Right lobe of liver (tissue), 6 donors: ENCODE results near the gene BMP4. TPM values are rescaled to one million over a fixed set of nuclear protein-coding genes. Genes with fewer than 3 reads are reported as not detected.
A peak's percentile ranks its signal among the peaks of the same experiment; 100 is the strongest.

Experiments
- ATAC-seq, 4 donors: fragments of 200-7000 bp; cut with Tn5 transposase; one replicate each; pipeline ENCODE4 v1.9.1; 2020; ENCODE audit warnings: mild to moderate bottlenecking in 4 of 4, moderate library complexity in 4 of 4
- DNase-seq, 3 donors: peaks; one replicate each; pipeline ENCODE4 v3.0.0-alpha.2; 2020
- H3K27ac ChIP-seq, 3 donors: fragments of 200-600 bp; one replicate each; pipeline ENCODE4 v1.8.0; 2022
- H3K27me3 ChIP-seq, 2 donors: fragments of 200-600 bp; one replicate each; pipeline ENCODE4 v1.8.0; 2022
- H3K36me3 ChIP-seq, 4 donors: fragments of 200-600 bp; sonication (generic) in 1 of 4; one replicate each; pipeline versions ENCODE4 v1.5.1 to v1.8.0; 2017 to 2022; ENCODE audit warnings: control low read depth in 1 of 4
- H3K4me1 ChIP-seq, 4 donors: fragments of 200-600 bp; sonication (generic) in 1 of 4; one replicate each; pipeline versions ENCODE4 v1.5.1 to v1.8.0; 2017 to 2022; ENCODE audit warnings: control low read depth in 1 of 4
- H3K4me3 ChIP-seq, 3 donors: fragments of 200-600 bp; one replicate each; pipeline ENCODE4 v1.8.0; 2022
- H3K9me3 ChIP-seq, 4 donors: fragments of 200-600 bp; sonication (generic) in 1 of 4; one replicate each; pipeline versions ENCODE4 v1.5.1 to v1.8.0; 2017 to 2022; ENCODE audit warnings: control low read depth in 1 of 4
- POLR2A ChIP-seq: fragments of 450-650 bp; IDR thresholded peaks from one replicate; pipeline ENCODE4 v1.6.1; 2017; ENCODE audit warnings: antibody characterized with exemption, mild to moderate bottlenecking
- WGBS: methylation state at CpG from one replicate; pipeline ENCODE4 v1.1.6; 2018; ENCODE audit warnings: low coverage, low lambda C conversion rate; ENCODE audit not compliant: insufficient coverage; ENCODE audit errors: missing lambda C conversion rate; 5-methylcytosine and 5-hydroxymethylcytosine counted together
- intact Hi-C, 2 donors: fragments of 100-400 bp; cut with DNase I; formaldehyde crosslinking; loops; one replicate each; pipeline versions ENCODE4 v1.11.2 to v1.14.1; 2022
- total RNA-seq, 6 experiments: library from RNA; depleted of rRNA in 2 of 6; stranded (reverse); fragments of >200 nt in 2 of 6; fragmentation: NEBNext Ultra II Directional in 3 of 6; extraction: Animal tissue kit (Norgen Biotek cat#: 25700) in 3 of 6; gene quantifications; one replicate each; pipeline versions ENCODE4 v1.1.0 to v1.2.4, GENCODE V29; 2016 to 2023
- TF ChIP-seq, protein P1 (sequence below), 4 donors: fragments of 200-600 bp in 3 of 4; fragments of 450-650 bp in 1 of 4; IDR thresholded peaks; one replicate each; pipeline versions ENCODE4 v1.5.1 to v1.8.0; 2016 to 2022; ENCODE audit warnings: antibody characterized with exemption in 4 of 4, mild to moderate bottlenecking in 2 of 4
- donor health status: DM: no; HTN: yes; CAD: no.
- donor health status: DM: no; HTN: no; CAD: no.
- donor health status: DM: no; HTN: no; CAD: no.
- donor health status: DM: no; HTN: yes; CAD: no.
- donor health status: DM: no; HTN: yes; CAD: no.

The BMP4 gene
- total RNA-seq, 6 experiments from 2014 or later: 1.8 to 3.1 (median 2.4) TPM

GRCh38 chr14:53915364-53916014, 41.1 kb downstream of the BMP4 start:
- H3K9me3 ChIP-seq: no peaks in the 10 kb centered on the region
- DNase-seq: no peak
- peak in 1 of 4 donors; percentile 21 for ATAC-seq
- no peak overlapping the region for H3K4me3 ChIP-seq
- H3K4me1 ChIP-seq: no peaks in the 10 kb centered on the region
- H3K27ac ChIP-seq: no peak overlapping the region
- intact Hi-C loops: no loop called here
- H3K36me3 ChIP-seq: no peaks in the 10 kb centered on the region
- TF ChIP-seq POLR2A: no peak
- TF ChIP-seq, protein P1, sequence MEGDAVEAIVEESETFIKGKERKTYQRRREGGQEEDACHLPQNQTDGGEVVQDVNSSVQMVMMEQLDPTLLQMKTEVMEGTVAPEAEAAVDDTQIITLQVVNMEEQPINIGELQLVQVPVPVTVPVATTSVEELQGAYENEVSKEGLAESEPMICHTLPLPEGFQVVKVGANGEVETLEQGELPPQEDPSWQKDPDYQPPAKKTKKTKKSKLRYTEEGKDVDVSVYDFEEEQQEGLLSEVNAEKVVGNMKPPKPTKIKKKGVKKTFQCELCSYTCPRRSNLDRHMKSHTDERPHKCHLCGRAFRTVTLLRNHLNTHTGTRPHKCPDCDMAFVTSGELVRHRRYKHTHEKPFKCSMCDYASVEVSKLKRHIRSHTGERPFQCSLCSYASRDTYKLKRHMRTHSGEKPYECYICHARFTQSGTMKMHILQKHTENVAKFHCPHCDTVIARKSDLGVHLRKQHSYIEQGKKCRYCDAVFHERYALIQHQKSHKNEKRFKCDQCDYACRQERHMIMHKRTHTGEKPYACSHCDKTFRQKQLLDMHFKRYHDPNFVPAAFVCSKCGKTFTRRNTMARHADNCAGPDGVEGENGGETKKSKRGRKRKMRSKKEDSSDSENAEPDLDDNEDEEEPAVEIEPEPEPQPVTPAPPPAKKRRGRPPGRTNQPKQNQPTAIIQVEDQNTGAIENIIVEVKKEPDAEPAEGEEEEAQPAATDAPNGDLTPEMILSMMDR (IDR thresholded peaks at IDR 0.05): no peak
- 59% methylated on average over 4 of the region's 4 CpGs for WGBS
- H3K27me3 ChIP-seq: no peaks in the 10 kb centered on the region

DNA sequence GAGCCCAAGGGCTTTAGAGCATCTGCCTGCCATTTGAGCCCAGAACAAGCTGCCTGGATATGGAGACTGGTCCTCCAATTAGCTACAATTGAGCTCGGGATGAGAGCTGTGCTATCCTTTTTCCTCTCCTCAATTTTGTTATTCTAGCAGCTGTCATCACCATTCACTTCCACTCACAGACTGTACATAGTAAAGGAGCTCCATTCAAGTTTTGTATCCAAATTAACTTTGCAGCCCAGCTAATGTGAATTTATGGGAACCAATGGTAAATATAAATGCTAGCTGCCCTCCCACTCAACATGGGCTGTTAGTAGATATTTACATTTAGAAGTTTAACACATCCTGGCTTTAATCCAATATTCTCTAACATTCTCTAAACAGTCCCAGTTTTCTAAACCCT, 44.6 kb downstream of the BMP4 start:
- DNase-seq: no peak
- Histone ChIP-seq H3K27me3 (no peaks in the 10 kb centered on the region), H3K4me3 (no peak overlapping the region), H3K27ac (no peak overlapping the region), H3K9me3 (no peaks in the 10 kb centered on the region), H3K4me1 (no peaks in the 10 kb centered on the region), H3K36me3 (no peaks in the 10 kb centered on the region)
- TF ChIP-seq, protein P1 (IDR thresholded peaks at IDR 0.05): no peak
- TF ChIP-seq POLR2A: no peak
- intact Hi-C loops: no loop called here
- WGBS: 50% methylated on average over 1 of the region's 1 CpG
- ATAC-seq: no peak

DNA sequence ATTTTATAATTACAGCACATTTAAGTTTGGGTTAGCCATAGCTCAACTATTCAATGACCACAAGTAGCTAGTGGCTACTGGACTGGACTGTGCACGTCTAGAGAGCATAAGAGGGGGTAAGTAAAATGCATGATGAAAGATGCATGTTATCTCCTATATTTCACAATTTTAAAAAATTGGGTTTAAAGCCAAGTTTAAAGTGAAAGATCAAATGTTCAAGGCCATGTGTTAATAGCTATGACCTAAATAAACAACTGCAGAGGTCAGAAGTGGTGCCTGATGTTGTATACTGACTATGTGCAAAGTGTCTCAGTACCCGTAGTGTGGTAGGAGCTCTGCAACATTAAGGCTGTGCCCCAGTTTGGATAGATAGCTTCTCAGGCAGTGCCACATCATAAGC, 48.2 kb downstream of the BMP4 start:
- no peaks in the 10 kb centered on the region for H3K27me3 ChIP-seq
- H3K4me1 ChIP-seq: no peaks in the 10 kb centered on the region
- DNase-seq (no peak), ATAC-seq (no peak)
- intact Hi-C loops: no loop called here
- H3K36me3 ChIP-seq: no peaks in the 10 kb centered on the region
- no peak for TF ChIP-seq POLR2A
- TF ChIP-seq, protein P1 (IDR thresholded peaks at IDR 0.05): no peak
- 39% methylated on average over 2 of the region's 2 CpGs for WGBS
- H3K27ac ChIP-seq: no peak overlapping the region
- no peak overlapping the region for H3K4me3 ChIP-seq
- no peaks in the 10 kb centered on the region for H3K9me3 ChIP-seq

DNA sequence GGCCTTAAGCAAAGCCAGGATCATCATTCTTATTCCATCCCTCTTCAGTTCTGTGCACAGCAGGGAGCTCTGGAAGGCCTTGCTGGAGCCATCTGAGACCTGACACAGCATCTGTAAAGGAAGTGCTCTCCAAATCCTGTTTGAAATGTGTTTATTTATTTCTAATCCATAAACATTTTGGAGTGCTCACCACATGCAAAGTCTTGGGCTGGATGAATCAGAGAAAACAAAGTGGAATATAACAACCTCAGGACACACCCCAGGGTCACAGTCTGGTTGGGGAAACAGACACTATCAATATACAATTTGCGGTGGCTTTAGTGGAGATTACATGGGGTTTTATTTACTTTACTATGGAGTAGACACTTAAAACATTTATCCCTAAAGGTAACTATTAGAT, 54.3 kb downstream of the BMP4 start:
- 47% methylated on average over 1 of the region's 1 CpG for WGBS
- intact Hi-C loops: no loop called here
- no peak for ATAC-seq

More for the DNA sequence above, 54.3 kb downstream of the BMP4 start:
- Histone ChIP-seq H3K4me3 (no peak overlapping the region), H3K27ac (no peak overlapping the region), H3K36me3 (no peaks in the 10 kb centered on the region), H3K27me3 (no peaks in the 10 kb centered on the region), H3K4me1 (no peaks in the 10 kb centered on the region), H3K9me3 (no peaks in the 10 kb centered on the region)
- no peak for DNase-seq
- TF ChIP-seq, protein P1 (IDR thresholded peaks at IDR 0.05): no peak
- TF ChIP-seq POLR2A: no peak
